ENCODE results near the gene U2AF2.

DNA sequence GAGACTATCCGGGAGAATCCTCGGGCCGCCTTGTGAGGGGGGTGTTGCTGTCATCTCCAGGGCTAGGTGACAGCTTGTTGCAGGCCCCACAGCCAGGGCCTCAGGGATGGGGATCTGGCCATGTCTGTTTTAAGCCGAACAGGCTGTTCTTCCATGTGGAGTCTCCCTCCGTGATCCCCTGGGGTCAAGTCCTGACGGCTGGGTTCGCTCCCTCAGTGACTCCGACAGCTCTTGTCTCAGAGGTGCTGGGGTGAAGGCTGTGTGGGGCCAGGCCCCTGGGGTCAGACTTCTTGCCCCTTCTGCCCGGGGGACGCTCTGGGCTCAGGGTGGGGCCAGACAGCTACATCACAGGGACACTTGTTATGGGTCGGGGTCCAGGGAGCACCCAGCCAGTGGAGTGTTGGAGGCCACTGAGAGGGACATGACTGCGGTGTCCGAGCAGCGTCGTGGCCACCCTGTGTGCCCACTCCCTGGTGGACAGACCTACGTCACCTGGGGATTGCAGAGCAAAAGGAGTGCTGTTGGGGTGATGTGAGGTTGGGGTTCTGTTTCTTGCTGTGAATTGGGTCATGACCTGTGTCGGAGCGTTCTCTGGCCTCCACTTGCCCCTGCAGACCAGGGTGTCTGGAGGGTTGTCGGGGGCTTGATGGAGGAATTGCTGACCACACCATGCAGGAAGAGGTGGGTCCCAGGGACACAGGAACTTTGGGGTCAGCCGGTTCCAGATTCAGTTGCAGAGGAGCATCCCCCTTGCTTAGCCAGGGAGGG lies 41.6 kb downstream of the U2AF2 start:
- TF ChIP-seq, protein P1, sequence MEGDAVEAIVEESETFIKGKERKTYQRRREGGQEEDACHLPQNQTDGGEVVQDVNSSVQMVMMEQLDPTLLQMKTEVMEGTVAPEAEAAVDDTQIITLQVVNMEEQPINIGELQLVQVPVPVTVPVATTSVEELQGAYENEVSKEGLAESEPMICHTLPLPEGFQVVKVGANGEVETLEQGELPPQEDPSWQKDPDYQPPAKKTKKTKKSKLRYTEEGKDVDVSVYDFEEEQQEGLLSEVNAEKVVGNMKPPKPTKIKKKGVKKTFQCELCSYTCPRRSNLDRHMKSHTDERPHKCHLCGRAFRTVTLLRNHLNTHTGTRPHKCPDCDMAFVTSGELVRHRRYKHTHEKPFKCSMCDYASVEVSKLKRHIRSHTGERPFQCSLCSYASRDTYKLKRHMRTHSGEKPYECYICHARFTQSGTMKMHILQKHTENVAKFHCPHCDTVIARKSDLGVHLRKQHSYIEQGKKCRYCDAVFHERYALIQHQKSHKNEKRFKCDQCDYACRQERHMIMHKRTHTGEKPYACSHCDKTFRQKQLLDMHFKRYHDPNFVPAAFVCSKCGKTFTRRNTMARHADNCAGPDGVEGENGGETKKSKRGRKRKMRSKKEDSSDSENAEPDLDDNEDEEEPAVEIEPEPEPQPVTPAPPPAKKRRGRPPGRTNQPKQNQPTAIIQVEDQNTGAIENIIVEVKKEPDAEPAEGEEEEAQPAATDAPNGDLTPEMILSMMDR (IDR thresholded peaks at IDR 0.05): no peak
- TF ChIP-seq POLR2A (IDR thresholded peaks at IDR 0.05) (no peak), POLR2AphosphoS5 (IDR thresholded peaks at IDR 0.05) (no peak), EP300 (IDR thresholded peaks at IDR 0.05) (no peak)

Data from stomach (tissue), 4 donors.